NCI-H345 treated with DMSO at 0.1 percent for 48 hours (cell line): ENCODE data around the gene TSPAN9.
A peak's percentile ranks its signal among the peaks of the same experiment; 100 is the strongest.

Experiments
- DNase-seq: peaks from one replicate; lab custom pipeline; 2025; ENCODE audit not compliant: unreplicated experiment; lab: John Stamatoyannopoulos, UW

Gene TSPAN9

DNA sequence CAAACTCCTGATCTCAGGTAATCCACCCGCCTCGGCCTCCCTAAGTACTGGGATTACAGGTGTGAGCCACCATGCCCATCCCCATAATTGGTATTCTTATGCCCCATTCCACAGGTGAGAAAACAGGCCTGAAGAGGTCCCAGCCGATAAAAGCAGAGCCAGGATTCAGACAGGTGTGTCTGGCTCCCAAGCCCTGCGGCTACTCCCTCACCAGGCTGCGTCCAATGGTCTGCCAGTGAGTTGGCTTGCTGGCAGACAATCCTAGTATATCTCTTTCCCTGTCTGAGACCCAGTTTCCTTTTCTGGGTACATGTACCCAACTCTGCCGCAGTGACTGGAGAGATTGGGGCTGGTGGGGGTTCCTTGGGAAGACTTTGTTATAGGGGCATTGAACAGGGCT is 1.9 kb upstream of the TSPAN9 start:
- no peak for DNase-seq

DNA sequence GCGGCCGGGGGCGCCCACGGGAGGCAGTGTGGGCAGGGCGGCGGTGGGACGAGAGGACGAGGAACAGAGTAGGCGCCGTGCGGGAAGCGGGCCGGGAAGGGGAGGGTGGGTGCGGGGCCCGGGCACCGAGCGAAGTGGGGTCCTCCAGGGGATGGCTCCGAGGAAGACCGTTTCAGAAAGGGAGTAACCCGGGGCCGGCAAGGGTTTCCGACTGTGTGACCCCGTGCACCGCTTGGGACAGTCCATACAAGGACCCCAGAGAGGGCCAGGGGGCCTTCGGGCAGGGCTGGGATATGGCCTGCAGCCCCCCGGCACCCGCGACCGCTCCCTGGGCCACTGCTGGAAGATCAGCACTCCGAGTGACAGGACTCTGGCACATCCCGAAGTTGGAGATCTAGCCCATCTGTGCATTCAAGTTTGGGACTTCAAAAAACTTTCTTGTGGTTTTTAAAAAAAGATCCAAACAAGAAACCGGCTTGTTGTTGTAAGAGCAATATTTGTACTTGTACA is 448 bp downstream of the TSPAN9 start:
- no peak for DNase-seq

DNA sequence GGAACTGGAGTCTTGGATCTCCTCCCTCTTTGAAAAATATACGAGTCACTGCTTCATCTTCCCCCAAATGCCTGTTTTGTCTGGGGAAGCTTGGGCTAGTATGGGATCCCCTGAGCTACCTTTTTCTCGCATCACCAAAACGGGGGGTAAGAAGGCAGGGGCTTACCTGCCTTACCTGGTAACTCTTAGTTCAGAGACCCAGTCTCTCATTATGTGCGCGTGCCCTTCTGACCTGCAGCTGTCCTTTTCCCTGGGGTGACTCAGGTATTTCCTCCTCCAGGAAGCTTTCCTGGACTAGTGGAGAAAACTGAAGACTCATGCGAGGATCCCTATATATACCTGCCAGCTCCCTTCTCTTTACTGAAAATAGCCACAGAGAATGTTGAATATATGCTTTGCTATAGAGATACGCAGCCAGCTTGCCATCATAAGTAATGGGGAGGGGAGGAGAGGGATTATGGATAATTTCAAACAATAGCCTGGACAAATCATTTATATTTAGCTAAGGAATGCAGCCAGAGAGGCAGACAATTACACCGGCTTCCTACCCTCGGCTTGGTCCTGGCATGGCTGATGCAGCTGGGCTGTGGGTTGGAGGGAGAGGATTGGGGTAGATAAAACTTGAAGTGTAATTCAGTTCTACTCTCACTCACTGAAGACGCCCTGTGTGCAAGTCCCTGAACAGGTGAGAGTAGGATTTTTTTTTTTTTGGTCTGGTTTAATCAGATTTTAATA is 1.1 kb downstream of the TSPAN9 start:
- no peak for DNase-seq

DNA sequence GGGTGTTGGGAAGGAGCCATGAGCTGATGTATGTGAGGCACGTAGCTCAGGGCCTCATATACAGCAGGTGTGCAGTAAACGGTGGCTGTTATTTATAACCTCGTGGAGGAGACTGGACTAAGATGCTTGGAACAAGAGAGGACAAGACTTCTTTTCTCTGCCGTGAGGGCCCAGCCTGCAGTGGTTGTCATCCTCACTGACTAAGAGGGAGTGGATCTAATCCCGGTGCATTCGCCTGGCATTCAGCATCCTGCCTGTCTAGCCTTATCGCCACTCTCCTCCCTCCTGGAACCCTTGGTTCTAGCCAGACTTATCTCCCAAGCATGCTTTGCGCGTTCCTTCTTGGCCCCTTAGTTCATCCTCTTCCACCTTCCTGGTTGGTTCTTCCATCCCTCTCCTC is 3.9 kb downstream of the TSPAN9 start:
- no peak for DNase-seq

DNA sequence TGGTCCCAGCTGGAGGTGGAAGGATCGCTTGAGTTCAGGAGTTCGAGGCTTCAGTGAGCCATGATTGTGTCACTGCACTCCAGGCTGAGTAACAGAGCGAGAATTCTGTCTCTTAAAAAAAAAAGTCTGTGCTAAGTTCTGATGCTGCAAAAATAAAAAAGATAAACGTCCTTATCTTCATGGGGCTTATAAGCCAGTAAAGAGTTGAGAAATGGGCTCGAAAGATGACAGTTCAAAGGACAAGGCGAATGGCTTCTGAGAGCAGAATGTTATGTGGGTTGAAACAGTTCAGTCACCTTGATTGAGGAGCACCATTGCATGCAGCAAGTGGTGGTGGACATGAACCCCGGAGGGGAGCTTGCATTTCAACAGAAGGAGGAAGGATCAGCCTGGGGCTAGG is 4.7 kb downstream of the TSPAN9 start:
- no peak for DNase-seq

DNA sequence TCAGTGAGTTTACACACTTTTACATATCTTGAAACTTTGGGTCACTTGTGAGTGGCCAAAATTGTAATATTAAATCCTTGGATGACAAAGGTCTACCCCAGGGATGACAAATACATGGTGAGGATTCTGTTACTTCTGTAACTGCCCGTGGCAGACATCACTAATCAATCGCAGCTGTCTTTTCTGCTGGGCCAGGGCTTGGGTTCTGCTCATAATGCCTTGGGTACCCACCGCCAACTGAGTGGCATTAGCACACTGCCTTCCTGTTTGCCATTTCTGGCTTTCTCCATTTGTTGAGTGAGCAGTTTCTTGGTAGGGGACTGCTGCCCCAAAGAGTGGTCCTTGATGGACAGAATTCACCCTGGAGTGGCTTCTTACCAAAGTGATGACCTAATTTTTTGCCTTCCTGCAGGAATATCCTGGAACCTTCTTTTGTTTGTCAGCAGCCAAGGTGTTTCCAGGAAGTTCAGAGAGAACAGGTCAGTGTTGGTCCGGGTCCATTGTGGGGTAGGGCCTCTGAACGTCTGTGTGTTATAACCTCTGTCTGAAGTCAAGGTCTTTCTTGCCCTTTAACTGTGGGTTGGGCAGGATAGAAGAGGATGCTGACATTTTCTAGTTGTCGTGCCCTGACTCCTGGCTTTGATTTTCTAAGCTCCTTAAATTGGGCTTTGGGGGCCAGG is 6.2 kb downstream of the TSPAN9 start:
- DNase-seq, result no peak

DNA sequence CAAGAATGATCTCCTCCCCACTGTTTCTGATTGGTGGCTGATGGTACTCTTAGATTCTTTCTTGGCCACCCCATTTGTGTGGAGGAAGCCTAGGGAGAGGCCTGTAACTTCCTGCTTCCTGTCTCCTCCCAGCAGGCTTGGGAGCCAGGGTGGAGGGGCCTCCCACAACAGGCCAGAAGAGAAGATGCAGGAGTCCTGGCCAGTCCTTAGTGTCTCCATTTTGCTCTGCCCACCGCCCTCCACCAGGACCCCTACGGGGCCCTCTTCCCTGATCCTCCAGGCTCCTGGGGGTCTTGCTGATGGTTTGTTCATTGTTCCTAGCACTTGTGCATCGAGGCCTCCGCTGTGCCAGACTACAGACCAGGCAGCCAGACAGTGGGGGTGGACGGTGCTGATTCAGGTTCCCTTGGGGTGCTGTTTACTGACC is 6.8 kb downstream of the TSPAN9 start:
- no peak for DNase-seq

DNA sequence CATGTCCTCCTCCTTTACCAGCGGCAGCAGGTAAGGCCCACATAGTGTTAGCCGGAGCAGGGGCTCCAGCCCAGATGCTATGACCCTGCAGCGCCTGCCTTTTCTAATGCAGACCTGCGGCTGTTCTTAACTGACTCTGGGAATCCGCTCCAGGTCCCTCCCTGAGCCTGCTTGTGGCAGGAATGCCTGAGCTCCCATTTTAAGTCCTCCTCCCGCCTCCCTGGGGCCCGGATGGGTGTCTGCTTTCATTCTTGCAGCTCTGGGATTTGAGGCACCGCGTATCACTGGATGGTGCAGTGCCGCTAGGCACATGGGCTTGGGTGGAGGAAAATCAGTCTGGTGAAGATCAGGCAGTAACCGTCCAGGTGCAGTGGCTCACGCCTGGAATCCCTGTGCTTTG is 7.6 kb downstream of the TSPAN9 start:
- DNase-seq, result no peak

DNA sequence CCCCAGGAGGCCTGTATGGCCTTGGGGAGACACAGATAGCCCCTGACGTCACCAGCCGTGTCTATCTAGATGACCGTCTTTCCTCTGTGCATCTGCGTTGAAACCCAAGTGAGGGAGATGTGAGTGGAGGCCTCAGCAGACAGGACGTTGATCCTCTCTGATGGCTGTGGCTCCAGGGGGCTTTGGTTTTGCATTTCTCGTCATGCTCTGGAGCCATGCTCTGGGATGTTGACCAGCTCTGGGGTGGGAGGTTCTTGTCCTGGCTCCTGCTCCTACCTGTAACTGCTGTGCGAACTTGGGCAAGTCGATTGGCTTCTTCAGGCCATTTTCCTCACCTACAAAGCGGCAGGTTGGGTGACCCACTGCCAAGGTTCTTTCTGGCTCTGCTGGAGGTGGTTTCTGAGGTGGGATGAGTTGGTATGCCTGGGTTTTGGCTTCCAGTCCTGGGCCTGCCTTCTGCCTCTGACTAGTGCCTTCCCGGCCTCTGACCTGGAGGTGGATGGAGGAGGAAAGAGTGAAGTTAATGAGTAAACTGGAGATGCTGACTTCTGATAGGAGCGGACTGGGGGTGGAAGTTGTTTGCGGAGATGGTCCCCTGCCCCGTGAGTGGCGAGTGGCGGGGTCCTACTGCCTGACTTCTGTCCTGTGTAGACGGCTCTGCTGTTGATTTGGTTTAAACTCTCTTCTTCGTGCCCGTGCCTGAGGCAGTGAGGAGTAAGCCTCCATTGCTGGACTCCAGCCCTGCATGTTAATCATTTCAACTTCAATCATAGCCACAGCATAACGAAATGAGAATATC is 8.4 kb downstream of the TSPAN9 start:
- DNase-seq, result no peak

DNA sequence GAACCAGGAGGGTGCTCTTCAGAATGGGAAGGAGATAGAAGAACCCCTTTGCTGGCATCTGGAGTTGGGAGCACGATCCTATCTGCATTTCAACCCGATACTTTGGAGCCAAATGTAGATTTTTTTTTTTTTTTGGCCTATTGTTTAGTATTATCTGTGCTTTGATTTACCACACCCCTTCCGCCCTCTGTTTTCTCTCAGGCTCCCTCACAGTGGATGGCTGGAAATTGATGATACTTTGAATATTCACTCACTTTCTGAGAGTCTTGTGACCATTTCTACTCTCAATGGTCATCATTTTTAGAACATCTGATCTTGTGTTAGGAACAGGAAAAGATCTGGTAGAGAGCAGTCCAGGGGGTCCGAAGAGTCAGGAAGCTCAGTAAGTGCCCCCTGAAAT is 9.0 kb downstream of the TSPAN9 start:
- DNase-seq, result no peak

DNA sequence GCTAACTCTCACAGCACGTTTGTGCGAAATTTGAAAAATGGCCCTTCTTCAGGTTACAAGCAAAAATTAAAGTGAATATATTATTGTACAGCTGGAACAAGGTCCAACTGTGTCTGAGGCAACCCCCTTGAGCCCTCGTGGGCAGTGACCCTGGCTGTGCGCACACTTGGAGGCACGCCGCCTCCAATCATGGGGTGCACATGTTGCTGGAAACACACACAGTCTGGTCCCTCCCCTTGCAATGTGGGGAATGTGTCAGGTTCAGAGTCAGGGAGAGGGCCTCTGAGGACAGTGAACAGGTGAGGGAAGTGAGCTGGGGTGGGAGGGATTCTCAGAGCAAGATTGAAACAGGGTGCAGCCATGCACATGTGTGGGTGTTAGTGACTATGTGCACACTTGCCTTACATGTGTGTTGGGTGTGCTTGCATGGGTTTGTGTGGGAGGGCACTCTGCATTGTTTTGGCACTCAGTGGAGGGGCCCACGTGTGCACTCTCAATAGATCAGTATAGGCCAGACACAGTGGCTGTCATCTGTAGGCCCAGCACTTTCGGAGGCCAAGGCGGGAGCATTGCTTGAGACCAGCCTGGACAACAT is 9.6 kb downstream of the TSPAN9 start:
- DNase-seq, result no peak

DNA sequence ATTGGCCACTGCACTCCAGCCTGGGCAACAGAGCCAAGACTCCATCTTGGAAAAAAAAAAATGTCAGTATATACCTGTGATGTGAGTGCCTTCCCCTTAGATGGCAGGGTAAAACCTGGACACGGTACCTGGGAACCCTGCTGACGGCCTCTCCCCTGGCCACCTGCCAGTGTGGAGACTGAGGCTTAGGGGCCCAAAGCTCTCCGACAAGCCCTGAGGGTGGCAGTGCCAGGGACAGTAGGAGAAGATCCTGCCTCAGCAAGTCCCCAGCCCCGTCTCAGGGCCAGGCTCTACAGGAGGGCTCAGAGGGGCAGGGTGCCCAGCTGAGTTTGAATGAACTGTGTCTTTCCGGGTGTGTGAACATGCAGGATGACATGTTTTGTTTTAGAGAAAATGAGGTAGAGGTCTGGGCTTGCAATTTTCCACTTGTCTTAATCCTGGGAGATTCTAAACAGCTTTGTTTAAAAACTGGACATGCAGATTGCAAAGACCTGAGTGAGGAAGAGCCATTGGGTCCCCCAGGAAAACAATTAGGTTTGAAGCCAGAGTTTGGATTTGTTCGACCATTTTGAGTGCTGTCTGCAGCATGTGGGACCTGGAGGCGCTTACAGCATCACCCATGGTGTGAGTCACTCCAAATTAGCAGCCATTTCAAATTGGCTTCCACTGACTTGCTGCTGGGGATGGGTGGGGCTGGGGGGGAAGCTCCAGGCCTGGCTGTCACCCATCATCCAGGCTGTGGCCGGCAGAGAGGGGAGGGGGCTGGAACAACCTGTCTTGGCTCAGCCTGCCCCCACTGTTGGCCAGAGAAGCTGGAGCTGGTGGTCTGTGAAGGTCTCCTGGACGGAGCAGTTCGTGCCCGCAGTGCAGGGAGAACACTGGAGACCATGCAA is 10.8 kb downstream of the TSPAN9 start:
- DNase-seq, result peak; percentile 41

DNA sequence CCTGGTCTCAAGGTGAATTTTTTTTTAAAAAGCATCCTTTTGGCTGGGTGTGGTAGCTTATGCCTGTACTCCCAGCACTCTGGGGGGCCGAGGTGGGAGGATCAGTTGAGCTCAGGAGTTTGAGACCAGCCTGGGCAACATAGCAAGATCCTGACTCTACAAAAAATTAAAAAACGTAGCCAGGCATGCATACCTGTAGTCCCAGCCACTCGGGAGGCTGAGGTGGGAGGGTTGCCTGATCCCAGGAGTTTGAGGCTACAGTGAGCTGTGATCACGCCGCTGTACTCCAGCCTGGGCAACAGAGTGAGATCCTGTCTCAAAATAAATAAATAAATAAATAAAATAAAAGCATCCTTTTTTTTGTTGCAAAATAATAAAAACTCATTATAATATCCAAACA is 12.4 kb downstream of the TSPAN9 start:
- DNase-seq, result no peak

DNA sequence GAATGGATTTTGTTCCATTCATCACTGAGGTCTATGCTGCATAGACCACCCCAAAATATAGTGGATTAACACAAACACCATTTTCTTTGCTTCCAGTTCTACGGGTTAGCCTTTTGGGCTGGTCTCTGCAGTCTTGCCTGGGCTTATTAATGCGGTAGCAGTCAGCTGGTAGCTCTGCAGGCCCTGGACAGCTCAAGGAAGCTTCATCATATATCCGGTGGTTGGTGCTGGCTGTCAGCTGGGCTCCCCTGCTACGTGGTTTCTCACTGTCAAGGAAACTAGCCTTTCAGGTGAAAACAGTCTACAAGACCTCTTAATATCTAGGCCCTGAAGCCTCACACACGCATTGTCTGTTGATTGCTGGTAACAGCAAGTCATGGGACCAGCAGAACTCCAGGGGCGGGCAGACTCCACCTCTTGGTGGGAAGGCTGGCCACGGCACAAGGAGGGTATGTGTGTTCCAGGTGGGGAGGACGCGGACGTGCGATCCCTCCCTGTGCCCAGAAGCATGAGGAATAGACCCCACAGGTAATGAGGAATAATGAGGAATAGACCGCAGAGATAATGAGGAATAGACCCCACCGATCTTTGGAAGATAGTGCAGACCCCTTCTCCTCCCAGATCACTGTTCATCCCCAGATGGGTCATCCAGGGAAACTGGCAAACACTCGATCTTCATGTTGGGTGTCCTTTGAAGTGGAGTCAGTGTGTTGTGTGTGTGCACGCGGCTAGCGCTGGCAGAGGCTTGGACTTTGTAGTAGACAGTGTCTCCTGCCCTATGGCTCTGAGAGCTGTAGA is 13.3 kb downstream of the TSPAN9 start:
- DNase-seq, result no peak

DNA sequence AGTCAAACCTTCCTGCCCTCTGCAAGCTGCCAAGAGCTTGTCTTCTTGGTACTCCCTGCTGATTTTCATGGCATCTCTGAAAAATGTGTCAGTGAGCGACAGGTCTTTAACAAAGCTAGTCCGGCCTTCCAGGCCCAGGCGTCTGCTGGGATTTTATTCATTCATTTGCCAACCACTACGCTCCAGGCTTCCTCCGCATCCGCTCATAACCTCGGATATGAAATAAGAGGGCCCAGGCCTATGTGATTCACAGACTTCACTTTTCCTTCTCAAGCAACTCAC is 13.8 kb downstream of the TSPAN9 start:
- DNase-seq, result no peak

DNA sequence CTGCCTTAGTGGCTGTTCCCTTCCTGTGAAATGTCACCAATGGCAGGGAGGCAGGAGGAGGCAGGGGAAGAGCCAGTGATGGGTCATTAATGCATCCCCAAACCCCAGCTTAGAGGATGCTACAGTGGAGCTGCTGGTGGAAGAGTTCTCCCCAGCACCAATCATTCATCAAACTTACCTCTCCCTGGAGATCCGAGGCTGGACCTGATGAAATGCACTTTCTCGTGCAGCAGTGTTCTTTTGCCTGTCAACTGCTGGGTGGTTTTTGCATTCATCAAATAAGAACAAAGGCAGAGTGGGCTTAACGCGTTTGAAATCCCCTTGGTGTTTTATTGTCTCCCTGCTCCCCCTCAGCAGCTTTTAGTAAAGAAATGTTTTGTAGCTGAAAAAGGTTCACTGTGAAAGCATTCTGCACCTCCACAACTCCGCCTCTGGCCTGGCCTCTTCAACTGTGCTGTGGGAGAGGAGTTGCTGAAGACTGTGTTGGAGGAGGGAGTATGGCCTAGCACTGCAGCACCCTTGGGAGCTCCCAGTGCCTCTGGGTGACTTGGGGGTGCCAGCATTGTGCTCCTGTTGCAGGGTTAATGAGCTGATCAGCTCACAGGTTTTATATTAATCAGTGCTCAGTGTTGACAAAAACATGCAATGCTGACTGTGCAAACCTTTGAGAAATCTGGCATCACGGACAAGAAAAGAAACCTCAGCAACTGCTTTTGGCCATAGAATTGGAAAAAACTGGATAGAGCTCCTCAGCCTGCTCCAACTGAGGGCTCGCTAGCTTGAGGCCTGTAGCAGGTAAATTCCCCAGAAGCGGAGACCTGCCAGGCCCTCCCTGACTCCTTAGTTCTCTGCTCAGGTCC is 14.4 kb downstream of the TSPAN9 start:
- no peak for DNase-seq

DNA sequence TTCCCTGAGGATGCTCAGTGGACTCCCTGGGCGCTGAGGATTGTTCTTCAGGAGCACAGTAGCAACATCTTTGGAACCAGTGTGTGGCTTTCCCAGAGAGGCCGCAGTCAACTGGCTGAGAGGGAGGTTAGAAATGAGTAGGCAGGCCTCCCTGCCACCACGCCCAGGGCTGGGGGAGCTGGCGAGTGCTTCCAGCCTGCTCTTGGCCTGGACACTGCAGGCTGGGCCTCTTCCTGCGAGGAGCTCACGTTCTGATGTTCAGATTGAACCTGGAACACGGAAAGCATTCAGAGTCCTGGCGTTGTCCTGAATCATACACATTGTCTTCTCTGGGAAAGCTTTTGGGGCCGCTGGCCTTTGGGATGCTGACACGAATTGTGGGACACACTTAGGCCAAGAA is 15.6 kb downstream of the TSPAN9 start:
- no peak for DNase-seq

DNA sequence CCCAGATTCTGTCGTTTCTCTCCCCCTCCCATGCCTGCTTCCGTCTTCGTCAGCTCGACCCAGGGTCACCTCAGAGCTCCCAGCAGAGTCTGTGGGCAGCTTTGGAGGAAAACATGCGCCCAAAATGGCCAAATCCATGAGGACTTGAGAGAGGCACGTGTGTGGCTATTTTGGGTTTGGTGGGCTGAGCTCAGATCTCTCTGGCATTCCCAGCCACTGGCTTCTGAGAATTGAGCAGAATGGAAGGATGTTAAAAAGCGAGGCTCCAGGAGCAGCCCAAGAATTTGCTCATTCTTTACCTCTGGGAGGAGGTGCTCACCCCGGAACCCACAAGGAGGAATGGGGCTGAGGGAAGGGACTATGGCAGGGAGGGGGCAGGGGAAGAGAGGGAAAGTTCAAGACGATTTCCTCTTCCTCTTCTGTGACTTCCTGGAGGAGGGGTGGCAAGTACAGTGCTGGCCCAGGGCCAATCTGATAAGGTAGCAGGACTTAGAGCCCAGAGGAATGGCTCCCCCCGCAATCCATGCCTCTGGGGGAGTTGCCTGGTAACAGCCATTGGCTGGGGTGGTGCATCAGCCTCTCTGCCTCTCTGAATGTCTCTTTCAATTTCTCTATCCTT is 20.1 kb downstream of the TSPAN9 start:
- no peak for DNase-seq

DNA sequence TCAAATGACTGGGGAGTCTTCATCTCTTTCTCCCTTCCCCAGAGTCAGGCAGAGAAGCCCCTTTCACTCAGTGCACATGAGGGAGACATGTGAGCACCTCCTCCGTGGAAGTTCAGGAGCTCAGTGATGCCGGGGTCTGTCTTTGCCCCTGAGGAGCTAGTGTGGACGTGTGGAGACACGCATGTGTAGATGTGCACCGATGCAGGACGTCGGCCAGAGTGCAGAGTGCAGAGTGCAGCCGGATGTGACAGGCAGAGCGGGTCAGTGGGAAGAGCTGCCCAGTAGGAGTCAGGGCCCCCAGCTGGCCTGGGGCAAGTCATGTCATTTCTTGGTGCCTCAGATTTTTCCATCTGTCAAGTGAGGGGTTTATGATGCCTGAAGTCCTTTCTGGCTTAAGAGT is 20.7 kb downstream of the TSPAN9 start:
- no peak for DNase-seq
